Smooth muscle cell of the brain vasculature (primary cell): ENCODE results near the gene GDPD3.

Source experiments
- DNase-seq: peaks from one replicate; pipeline ENCODE4 v3.0.0-alpha.2; 2012; ENCODE audit warnings: low read depth, low spot score

GDPD3 gene

DNA sequence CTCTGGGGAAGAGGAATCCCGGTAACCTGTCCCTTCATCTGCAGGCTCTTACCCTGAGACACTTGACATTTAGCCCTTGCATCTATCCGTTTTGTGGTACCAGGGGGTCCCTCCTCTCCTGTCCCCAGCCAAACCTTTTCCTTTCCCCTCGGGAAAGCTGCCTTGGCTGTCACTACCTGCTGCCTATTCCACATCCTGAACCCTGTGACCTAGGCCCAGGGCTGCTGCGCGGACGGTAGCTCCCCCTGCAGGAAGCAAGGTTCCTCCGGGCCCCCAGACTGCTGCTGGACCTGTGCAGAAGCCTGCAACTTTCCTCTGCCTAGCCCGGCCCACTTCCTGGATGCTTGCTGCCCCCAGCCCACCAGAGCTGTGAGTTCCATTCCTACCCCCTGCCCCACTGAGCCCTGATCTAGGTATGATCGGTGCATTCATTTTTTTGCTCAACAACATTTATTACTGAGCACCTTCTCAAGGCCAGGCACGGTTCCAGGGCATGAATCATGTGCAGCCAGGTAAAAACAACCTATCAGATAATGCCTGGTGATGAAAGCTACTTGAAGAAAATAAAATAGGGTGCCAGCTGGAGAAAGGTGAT lies 58.3 kb downstream of the GDPD3 start:
- DNase-seq: no peak
